Mesothelial cell of epicardium (in vitro differentiated cells): Measurements from ENCODE around the gene DNAH7. TPM values are rescaled to one million over a fixed set of nuclear protein-coding genes. Genes with fewer than 3 reads are reported as not detected.

ENCODE experiments used
- DNase-seq, 2 experiments: peaks; one replicate each; pipeline ENCODE4 v3.0.0; 2021; ENCODE audit warnings: low spot score in 2 of 2; ENCODE audit not compliant: unreplicated experiment in 2 of 2
- H3K27ac Mint-ChIP-seq: 2 replicates; pipeline ENCODE4 v1.8.0; 2021; ENCODE audit warnings: mixed read lengths
- H3K27me3 Mint-ChIP-seq: 2 replicates; pipeline ENCODE4 v1.8.0; 2021; ENCODE audit warnings: low read depth, mixed read lengths
- H3K36me3 Mint-ChIP-seq: 2 replicates; pipeline ENCODE4 v1.8.0; 2021; ENCODE audit warnings: mixed read lengths
- H3K4me1 Mint-ChIP-seq: 2 replicates; pipeline ENCODE4 v1.8.0; 2021; ENCODE audit warnings: mixed read lengths
- H3K4me3 Mint-ChIP-seq: 2 replicates; pipeline ENCODE4 v1.8.0; 2021; ENCODE audit warnings: mild to moderate bottlenecking, moderate library complexity, mixed read lengths
- H3K9me3 Mint-ChIP-seq: 2 replicates; pipeline ENCODE4 v1.8.0; 2021; ENCODE audit warnings: mixed read lengths
- CTCF ChIP-seq: fragments of 200-600 bp; sonication (generic); IDR thresholded peaks from one replicate; pipeline ENCODE4 v1.5.0; 2021; ENCODE audit warnings: antibody characterized with exemption; ENCODE audit not compliant: unreplicated experiment
- total RNA-seq: library from RNA; stranded (reverse); gene quantifications from 3 replicates; pipeline ENCODE4 v1.2.1, GENCODE V29; 2021

The DNAH7 gene
- total RNA-seq, 1 donor from 2014 or later: 0.63 TPM

DNA sequence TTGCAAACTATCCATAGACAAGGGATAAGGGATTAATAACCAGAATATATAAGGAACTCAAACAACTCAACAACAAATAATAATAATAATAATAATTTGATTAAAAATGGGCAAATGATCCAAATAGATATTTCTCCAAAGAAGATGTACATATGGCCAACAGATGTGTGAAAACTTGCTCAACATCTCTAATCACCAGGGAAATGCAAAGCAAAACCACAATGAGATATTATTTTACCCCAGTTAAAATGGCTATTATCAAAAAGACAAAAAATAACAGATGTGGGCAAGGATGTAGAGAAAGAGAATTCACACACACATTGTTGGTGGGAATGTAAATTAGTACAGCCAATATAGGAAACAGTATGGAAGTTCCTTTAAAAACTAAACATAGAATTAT, 26.9 kb downstream of the DNAH7 start:
- no peaks in the 10 kb centered on the region for H3K4me1 Mint-ChIP-seq
- peaks cover 11% of the 10 kb centered on the region for H3K36me3 Mint-ChIP-seq
- no peak for TF ChIP-seq CTCF
- no peak overlapping the region for H3K27ac Mint-ChIP-seq
- DNase-seq: no peak
- peaks cover 37% of the 10 kb centered on the region for H3K9me3 Mint-ChIP-seq
- no peak overlapping the region for H3K4me3 Mint-ChIP-seq
- H3K27me3 Mint-ChIP-seq: peaks cover 2% of the 10 kb centered on the region

DNA sequence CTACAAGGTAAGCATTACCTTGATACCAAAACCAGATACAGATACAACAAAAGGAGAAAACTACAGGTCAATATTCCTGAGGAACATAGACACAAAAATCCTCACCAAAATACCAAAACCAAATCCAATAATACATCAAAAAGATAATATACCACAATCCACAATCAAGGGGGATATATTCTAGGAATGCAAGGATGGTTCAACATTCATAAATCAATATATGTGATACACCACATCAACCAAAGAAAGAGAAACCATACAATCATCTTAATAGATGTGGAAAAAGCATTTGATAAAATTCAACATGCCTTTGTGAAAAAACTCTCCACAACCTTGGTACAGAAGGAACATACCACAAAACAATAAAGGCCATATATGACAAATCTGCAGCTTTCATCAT, 28.4 kb downstream of the DNAH7 start:
- Mint-ChIP-seq H3K27ac (no peak overlapping the region), H3K27me3 (peaks cover 2% of the 10 kb centered on the region), H3K9me3 (peaks cover 37% of the 10 kb centered on the region), H3K36me3 (peaks cover 11% of the 10 kb centered on the region), H3K4me1 (no peaks in the 10 kb centered on the region), H3K4me3 (no peak overlapping the region)
- no peak for DNase-seq
- TF ChIP-seq CTCF: no peak

DNA sequence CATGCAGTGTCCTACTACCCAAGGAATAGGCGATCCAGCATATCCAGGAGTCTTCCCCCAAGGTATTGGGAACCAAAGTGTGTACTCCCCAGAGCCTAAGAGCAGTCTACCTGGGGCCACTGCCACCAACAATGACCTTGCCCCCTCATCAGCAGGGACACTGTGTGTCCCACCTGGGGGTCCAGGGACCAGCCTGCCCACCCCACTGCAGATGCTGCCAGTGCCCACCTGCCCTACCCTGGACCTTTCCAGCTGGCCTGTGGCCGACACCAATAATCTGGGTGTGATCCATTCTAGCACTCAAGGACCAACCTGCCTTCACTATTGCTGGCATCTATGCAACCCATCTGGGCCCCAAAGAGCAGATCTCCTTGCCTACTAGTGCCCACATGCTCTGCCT, 32.2 kb downstream of the DNAH7 start:
- H3K4me3 Mint-ChIP-seq: no peak overlapping the region
- H3K9me3 Mint-ChIP-seq: peaks cover 53% of the 10 kb centered on the region
- no peak for DNase-seq
- no peaks in the 10 kb centered on the region for H3K4me1 Mint-ChIP-seq
- H3K27ac Mint-ChIP-seq: no peak overlapping the region
- H3K27me3 Mint-ChIP-seq: no peaks in the 10 kb centered on the region
- TF ChIP-seq CTCF: no peak
- H3K36me3 Mint-ChIP-seq: peaks cover 11% of the 10 kb centered on the region

DNA sequence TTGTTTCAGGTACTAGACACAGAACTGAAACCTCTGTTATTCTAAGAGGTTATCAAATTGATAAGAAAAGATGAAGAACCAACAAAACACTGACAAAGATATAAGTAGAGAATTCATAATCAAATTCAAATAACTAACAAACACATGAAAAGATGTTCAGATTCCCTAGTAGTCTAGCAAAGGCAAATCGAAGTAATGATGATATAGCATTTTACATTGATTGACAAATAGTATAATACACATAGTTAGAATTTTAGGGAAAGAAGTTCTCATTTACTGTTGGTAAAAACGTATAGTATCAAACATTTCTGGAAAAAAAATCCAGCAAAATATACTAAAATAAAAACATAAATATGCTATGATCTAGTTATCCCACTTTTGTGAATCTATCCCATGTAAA, 50.6 kb downstream of the DNAH7 start:
- Mint-ChIP-seq H3K27ac (no peak overlapping the region), H3K27me3 (no peaks in the 10 kb centered on the region), H3K4me1 (no peaks in the 10 kb centered on the region), H3K9me3 (peaks cover 3% of the 10 kb centered on the region), H3K4me3 (no peak overlapping the region), H3K36me3 (no peaks in the 10 kb centered on the region)
- TF ChIP-seq CTCF: no peak
- no peak for DNase-seq

DNA sequence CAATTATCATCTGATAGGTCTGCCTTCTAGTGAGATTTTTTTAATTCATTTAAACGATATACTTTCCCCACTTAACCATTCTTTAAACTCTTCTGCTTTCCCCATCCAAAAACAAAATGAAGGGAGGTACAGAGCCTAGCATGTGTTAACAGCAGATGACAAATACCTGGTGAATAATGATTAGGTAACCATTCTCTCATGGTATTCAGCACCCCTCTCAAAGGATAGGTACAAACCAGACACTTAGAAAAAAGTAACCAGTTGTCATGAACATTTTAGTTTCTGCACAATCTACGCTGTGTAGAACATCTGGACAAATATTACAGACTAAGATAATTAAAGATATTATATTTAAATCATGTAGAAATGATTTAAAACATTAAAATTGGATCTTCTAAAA, 56.3 kb downstream of the DNAH7 start:
- Mint-ChIP-seq H3K4me3 (no peak overlapping the region), H3K4me1 (peaks cover 3% of the 10 kb centered on the region)
- no peak for TF ChIP-seq CTCF

DNA sequence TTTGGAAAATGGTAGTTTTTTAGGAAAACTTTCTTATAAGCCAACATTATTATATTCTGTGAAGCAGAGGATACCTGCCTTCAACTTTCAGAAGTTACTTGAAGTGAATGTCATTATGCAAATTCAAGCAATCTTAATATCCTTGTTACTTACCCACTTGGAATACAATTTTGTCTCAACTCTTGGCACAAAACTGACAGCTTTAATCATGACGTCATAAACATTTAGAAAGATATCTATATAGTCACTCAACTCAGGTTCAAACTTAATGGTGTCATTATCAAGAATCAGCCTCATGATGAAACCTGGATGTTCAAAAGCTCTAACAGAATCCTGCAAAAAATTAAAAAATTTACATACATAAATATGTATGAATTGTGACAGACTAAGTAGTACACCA, 68.1 kb downstream of the DNAH7 start:
- Mint-ChIP-seq H3K9me3 (peaks cover 9% of the 10 kb centered on the region), H3K36me3 (no peaks in the 10 kb centered on the region), H3K4me1 (no peaks in the 10 kb centered on the region), H3K27me3 (no peaks in the 10 kb centered on the region), H3K27ac (no peak overlapping the region), H3K4me3 (no peak overlapping the region)
- no peak for TF ChIP-seq CTCF
- DNase-seq: no peak

More for the DNA sequence above, 56.3 kb downstream of the DNAH7 start:
- H3K27ac Mint-ChIP-seq: no peak overlapping the region
- no peak for DNase-seq
- no peaks in the 10 kb centered on the region for H3K27me3 Mint-ChIP-seq
- peaks cover 19% of the 10 kb centered on the region for H3K9me3 Mint-ChIP-seq
- H3K36me3 Mint-ChIP-seq: no peaks in the 10 kb centered on the region
